MCF 10A (cell line): ENCODE results near the gene RER1. TPM values are rescaled to one million over a fixed set of nuclear protein-coding genes. Genes with fewer than 3 reads are reported as not detected.

Experiments used
- BruUV-seq: library from RNA; stranded (reverse); fragments of 400-500 nt; replicated peaks from 2 replicates; lab custom pipeline; 2021; lab: Mats Ljungman, UMichigan
- CTCF ChIA-PET: fragments of 300-600 bp; sonication (Branson Sonifier 250); formaldehyde crosslinking; extraction: SDS; loops from one replicate; lab custom pipeline; 2021; ENCODE audit warnings: antibody characterized with exemption, inconsistent platforms; lab: Yijun Ruan, JAX
- POLR2A ChIA-PET: fragments of 300-600, 350-650 bp; sonication (Branson Sonifier 250); formaldehyde crosslinking; extraction: SDS; loops from one replicate; lab custom pipeline; 2020; ENCODE audit warnings: antibody characterized with exemption, inconsistent platforms; lab: Yijun Ruan, JAX
- DNase-seq: peaks from one replicate; pipeline ENCODE4 v3.0.0-alpha.2; 2018; ENCODE audit not compliant: unreplicated experiment
- H3K27ac Mint-ChIP-seq: one replicate; pipeline ENCODE4 v1.8.0; 2022; ENCODE audit warnings: mild to moderate bottlenecking, low read depth, mixed read lengths; ENCODE audit not compliant: unreplicated experiment
- H3K27me3 Mint-ChIP-seq: one replicate; pipeline ENCODE4 v1.8.0; 2022; ENCODE audit warnings: mixed read lengths; ENCODE audit not compliant: insufficient read depth, unreplicated experiment
- H3K36me3 Mint-ChIP-seq: one replicate; pipeline ENCODE4 v1.8.0; 2022; ENCODE audit warnings: mild to moderate bottlenecking, moderate library complexity, mixed read lengths; ENCODE audit not compliant: insufficient read depth, unreplicated experiment
- H3K4me1 Mint-ChIP-seq: one replicate; pipeline ENCODE4 v1.8.0; 2022; ENCODE audit warnings: mixed read lengths; ENCODE audit not compliant: insufficient read depth, unreplicated experiment
- H3K4me3 Mint-ChIP-seq: one replicate; pipeline ENCODE4 v1.8.0; 2022; ENCODE audit warnings: mild to moderate bottlenecking, moderate library complexity, mixed read lengths; ENCODE audit not compliant: unreplicated experiment
- H3K9me3 Mint-ChIP-seq: one replicate; pipeline ENCODE4 v1.8.0; 2022; ENCODE audit warnings: mixed read lengths; ENCODE audit not compliant: unreplicated experiment
- intact Hi-C: fragments of 100-400 bp; cut with micrococcal nuclease; formaldehyde crosslinking; loops from 2 replicates; pipeline ENCODE4 v1.14.1; 2022
- total RNA-seq: library from RNA; stranded (reverse); gene quantifications from 2 replicates; pipeline ENCODE4 v1.2.3, GENCODE V29; 2022
- TF ChIP-seq, protein P1 (sequence below): fragments of 200-600 bp; IDR thresholded peaks from one replicate; pipeline ENCODE4 v1.8.0; 2022; ENCODE audit warnings: antibody characterized with exemption, mild to moderate bottlenecking; ENCODE audit not compliant: unreplicated experiment

RER1 gene
- total RNA-seq, 1 experiment from 2014 or later: 172 TPM

- H3K4me3 Mint-ChIP-seq: no peak overlapping the region
- H3K27ac Mint-ChIP-seq: no peak overlapping the region
- DNase-seq: no peak
- no peaks in the 10 kb centered on the region for H3K27me3 Mint-ChIP-seq
- TF ChIP-seq, protein P1, sequence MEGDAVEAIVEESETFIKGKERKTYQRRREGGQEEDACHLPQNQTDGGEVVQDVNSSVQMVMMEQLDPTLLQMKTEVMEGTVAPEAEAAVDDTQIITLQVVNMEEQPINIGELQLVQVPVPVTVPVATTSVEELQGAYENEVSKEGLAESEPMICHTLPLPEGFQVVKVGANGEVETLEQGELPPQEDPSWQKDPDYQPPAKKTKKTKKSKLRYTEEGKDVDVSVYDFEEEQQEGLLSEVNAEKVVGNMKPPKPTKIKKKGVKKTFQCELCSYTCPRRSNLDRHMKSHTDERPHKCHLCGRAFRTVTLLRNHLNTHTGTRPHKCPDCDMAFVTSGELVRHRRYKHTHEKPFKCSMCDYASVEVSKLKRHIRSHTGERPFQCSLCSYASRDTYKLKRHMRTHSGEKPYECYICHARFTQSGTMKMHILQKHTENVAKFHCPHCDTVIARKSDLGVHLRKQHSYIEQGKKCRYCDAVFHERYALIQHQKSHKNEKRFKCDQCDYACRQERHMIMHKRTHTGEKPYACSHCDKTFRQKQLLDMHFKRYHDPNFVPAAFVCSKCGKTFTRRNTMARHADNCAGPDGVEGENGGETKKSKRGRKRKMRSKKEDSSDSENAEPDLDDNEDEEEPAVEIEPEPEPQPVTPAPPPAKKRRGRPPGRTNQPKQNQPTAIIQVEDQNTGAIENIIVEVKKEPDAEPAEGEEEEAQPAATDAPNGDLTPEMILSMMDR: no peak
- ChIA-PET POLR2A (no interaction called here), CTCF (interaction anchor here (0.7 kb wide), 1 partner anchor 15 kb away, joined by 3 read pairs; no protein-coding TSS in a partner anchor)
- no TSS peak for BruUV-seq
- intact Hi-C loops: no loop called here
- no peaks in the 10 kb centered on the region for H3K36me3 Mint-ChIP-seq
- H3K9me3 Mint-ChIP-seq: no peaks in the 10 kb centered on the region
- H3K4me1 Mint-ChIP-seq: no peaks in the 10 kb centered on the region
Measured at GRCh38 chr1:2452201-2452931, 60.7 kb downstream of the RER1 start.

DNA sequence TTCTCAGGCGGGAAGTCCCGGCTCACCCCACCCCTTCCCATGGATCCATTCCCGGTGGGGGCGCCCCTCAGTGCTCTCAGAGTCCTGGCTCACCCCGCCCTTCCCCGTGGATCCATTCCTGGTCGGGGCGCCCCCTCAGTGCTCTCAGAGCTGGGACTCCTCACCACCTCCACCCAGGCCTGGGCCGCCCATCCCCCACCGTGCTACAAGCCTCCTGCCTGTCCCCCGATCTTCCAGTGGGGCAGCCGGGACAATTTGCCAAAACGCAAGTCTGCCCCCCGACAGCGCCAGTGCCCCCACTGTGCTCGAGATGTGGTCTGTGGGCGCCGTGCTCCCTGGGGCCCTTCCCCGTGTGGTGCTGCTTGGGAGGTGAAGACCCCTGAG is 61.3 kb downstream of the RER1 start:
- DNase-seq: no peak
- CTCF ChIA-PET: interaction anchor here (0.7 kb wide), 1 partner anchor 14 kb away, joined by 3 read pairs; no protein-coding TSS in a partner anchor
- no peak overlapping the region for H3K27ac Mint-ChIP-seq
- POLR2A ChIA-PET: no interaction called here
- no peaks in the 10 kb centered on the region for H3K36me3 Mint-ChIP-seq
- TF ChIP-seq, protein P1: no peak
- BruUV-seq: no TSS peak
- no peaks in the 10 kb centered on the region for H3K9me3 Mint-ChIP-seq
- intact Hi-C loops: no loop called here
- H3K4me3 Mint-ChIP-seq: no peak overlapping the region
- no peaks in the 10 kb centered on the region for H3K4me1 Mint-ChIP-seq
- H3K27me3 Mint-ChIP-seq: no peaks in the 10 kb centered on the region

DNA sequence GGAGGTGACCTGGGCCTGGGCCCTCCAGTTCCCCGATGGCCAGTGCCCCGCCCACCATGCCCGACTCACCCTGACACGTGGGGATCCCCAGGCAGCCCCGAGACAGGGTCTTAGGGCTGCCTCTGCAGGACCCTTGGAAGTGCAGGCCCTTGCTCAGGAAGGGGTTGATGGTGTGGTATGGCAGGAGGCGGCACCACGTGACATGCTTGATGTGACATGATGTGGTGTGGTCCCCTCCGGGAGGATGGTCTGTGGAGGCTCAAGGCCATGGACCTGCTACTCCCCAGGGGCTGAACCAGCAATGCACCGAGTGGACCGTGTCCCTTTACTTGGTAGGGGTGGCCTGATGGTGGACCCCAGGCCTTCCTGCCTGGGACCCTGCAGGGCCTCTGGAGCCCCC is 62.6 kb downstream of the RER1 start:
- no TSS peak for BruUV-seq
- POLR2A ChIA-PET: no interaction called here
- DNase-seq: no peak
- H3K4me1 Mint-ChIP-seq: no peaks in the 10 kb centered on the region
- intact Hi-C loops: no loop called here
- no peak overlapping the region for H3K27ac Mint-ChIP-seq
- no peaks in the 10 kb centered on the region for H3K36me3 Mint-ChIP-seq
- H3K27me3 Mint-ChIP-seq: no peaks in the 10 kb centered on the region
- H3K4me3 Mint-ChIP-seq: no peak overlapping the region
- CTCF ChIA-PET: no interaction called here
- TF ChIP-seq, protein P1: no peak
- H3K9me3 Mint-ChIP-seq: no peaks in the 10 kb centered on the region

Other genes starting within 250 kb of the RER1 start
- 75.9 and 88.8 TPM in 2 replicates for gene FAAP20, start 197.1 kb upstream of the RER1 start, total RNA-seq
- 42.7 and 53.7 TPM in 2 replicates for gene SKI, start 163.5 kb upstream of the RER1 start, total RNA-seq
- gene MORN1, start 287 bp upstream of the RER1 start, total RNA-seq: 19.4 and 28.0 TPM in 2 replicates
- 31.3 and 36.1 TPM in 2 replicates for gene PEX10, start 20.7 kb downstream of the RER1 start, total RNA-seq
- gene PLCH2, start 84.4 kb downstream of the RER1 start, total RNA-seq: 92.6 and 123 TPM in 2 replicates
- 22.1 and 25.4 TPM in 2 replicates for gene PANK4, start 134.8 kb downstream of the RER1 start, total RNA-seq
- gene HES5, start 138.4 kb downstream of the RER1 start, total RNA-seq: not detected in 2 replicates
- 4.2 and 4.6 TPM in 2 replicates for gene TNFRSF14, start 164.5 kb downstream of the RER1 start, total RNA-seq
- 10.3 and 12.6 TPM in 2 replicates for gene PRXL2B, start 194.9 kb downstream of the RER1 start, total RNA-seq
- gene MMEL1, start 241.2 kb downstream of the RER1 start, total RNA-seq: not detected in 2 replicates